ENCODE data around the gene OR12D2.
"Not testable (repeated sequence)": the region's sequence is repeated elsewhere in the genome, so short reads cannot be mapped to it uniquely, and the experiment has no call there.

The OR12D2 gene

GRCh38 chr6:29425075-29425474, 29.6 kb downstream of the OR12D2 start:
- DNase-seq (ENCODE audit: low read depth), result no peak
- TF ChIP-seq, protein P1, sequence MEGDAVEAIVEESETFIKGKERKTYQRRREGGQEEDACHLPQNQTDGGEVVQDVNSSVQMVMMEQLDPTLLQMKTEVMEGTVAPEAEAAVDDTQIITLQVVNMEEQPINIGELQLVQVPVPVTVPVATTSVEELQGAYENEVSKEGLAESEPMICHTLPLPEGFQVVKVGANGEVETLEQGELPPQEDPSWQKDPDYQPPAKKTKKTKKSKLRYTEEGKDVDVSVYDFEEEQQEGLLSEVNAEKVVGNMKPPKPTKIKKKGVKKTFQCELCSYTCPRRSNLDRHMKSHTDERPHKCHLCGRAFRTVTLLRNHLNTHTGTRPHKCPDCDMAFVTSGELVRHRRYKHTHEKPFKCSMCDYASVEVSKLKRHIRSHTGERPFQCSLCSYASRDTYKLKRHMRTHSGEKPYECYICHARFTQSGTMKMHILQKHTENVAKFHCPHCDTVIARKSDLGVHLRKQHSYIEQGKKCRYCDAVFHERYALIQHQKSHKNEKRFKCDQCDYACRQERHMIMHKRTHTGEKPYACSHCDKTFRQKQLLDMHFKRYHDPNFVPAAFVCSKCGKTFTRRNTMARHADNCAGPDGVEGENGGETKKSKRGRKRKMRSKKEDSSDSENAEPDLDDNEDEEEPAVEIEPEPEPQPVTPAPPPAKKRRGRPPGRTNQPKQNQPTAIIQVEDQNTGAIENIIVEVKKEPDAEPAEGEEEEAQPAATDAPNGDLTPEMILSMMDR (IDR thresholded peaks at IDR 0.05; ENCODE audit: control insufficient read depth, insufficient read depth, low read depth, low read length, missing control alignments), result no peak
- no peak overlapping the region for H3K4me3 ChIP-seq (ENCODE audit: control insufficient read depth, low read depth, low read length)

DNA sequence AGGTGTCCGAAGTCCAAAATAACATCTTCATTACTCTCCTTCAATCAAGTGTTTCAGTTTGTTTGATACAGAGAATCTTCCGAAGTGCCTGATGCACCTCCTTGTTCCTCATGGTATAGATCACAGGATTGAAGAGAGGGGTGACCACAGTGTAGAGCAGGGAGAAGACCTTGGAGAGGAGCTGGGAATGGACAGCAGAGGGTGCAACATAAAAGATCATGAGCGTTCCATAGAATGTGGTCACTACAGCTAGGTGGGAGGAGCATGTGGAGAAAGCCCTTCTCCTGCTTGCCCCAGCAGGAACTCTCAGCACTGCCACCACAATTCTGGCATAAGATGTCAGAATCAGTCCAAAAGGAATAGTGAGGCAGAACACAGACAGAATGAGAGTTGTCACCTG, 31.2 kb downstream of the OR12D2 start:
- DNase-seq (ENCODE audit: low read depth), result no peak
- TF ChIP-seq, protein P1 (IDR thresholded peaks at IDR 0.05; ENCODE audit: control insufficient read depth, insufficient read depth, low read depth, low read length, missing control alignments), result no peak
- H3K4me3 ChIP-seq (ENCODE audit: control insufficient read depth, low read depth, low read length), result no peak overlapping the region

DNA sequence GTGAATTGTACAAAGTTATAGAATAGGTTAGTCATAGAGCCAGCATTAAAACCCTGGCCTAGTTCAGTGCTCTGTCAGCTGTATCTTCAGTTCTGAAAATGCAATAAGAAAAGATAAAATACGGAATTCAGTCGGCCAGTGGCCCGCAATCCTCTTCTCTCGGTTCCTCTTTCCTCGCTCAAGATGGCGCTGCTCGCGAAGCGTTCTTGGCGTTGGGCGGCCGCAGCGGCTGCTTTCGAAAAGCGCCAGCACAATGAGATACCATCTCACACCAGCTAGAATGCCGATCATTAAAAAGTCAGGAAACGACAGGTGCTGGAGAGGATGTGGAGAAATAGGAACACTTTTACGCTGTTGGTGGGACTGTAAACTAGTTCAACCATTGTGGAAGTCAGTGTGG, 41.3 kb downstream of the OR12D2 start:
- DNase-seq (ENCODE audit: low read depth); H3K4me3 ChIP-seq (ENCODE audit: control insufficient read depth, low read depth, low read length): not testable (repeated sequence)

- TF ChIP-seq, protein P1 (IDR thresholded peaks at IDR 0.05; ENCODE audit: control insufficient read depth, insufficient read depth, low read depth, low read length, missing control alignments), result no peak
- DNase-seq (ENCODE audit: low read depth), result no peak
- no peak within 1 kb of the TSS for H3K4me3 ChIP-seq (ENCODE audit: control insufficient read depth, low read depth, low read length)
Observed at GRCh38 chr6:29439006-29439405, 43.6 kb downstream of the OR12D2 start, which contains the start of gene OR10C1. Gene OR10C1 (plus strand): TSS chr6:29439306. CDS start chr6:29440016, 710 bp downstream.

GRCh38 chr6:29442719-29443118, 47.3 kb downstream of the OR12D2 start:
- no peak overlapping the region for H3K4me3 ChIP-seq (ENCODE audit: control insufficient read depth, low read depth, low read length)
- TF ChIP-seq, protein P1 (IDR thresholded peaks at IDR 0.05; ENCODE audit: control insufficient read depth, insufficient read depth, low read depth, low read length, missing control alignments), result no peak
- DNase-seq (ENCODE audit: low read depth), result no peak

DNA sequence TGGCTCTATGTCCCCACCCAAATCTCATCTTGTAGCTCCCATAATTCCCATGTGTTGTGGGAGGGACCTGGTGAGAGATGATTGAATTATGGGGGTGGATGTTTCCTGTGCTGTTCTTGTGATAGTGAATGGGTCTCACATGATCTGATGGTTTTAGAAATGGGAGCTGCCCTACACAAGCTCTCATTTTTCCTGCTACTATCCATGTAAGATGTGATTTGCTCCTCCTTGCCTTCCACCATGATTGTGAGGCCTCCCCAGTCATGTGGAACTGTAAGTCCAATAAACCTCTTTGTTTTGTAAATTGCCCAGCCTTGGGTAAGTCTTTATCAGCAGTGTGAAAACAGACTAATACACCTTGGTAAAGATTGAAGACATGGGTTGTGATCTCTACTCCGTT, 48.6 kb downstream of the OR12D2 start:
- H3K4me3 ChIP-seq (ENCODE audit: control insufficient read depth, low read depth, low read length); DNase-seq (ENCODE audit: low read depth): not testable (repeated sequence)
